Heart left ventricle (tissue), 16 donors: ENCODE results near the gene FBXL22. TPM values are rescaled to one million over a fixed set of nuclear protein-coding genes. Genes with fewer than 3 reads are reported as not detected.
A peak's percentile ranks its signal among the peaks of the same experiment; 100 is the strongest.

Experiments
- ATAC-seq, 4 donors: fragments of 200-7000 bp; cut with Tn5 transposase; one replicate each; pipeline ENCODE4 v1.9.1; 2020 to 2022; ENCODE audit warnings: moderate library complexity in 4 of 4, mild to moderate bottlenecking in 3 of 4, moderate number of reproducible peaks in 1 of 4
- DNase-seq, 5 donors: peaks; one replicate each; pipeline ENCODE4 v3.0.0-alpha.2; 2020
- H3K27ac ChIP-seq, 12 donors: fragments of 200-600 bp; sonication (generic) in 4 of 12; one replicate each; pipeline versions ENCODE4 v1.5.0 to v1.8.0; 2016 to 2022; ENCODE audit warnings: mild to moderate bottlenecking in 2 of 12
- H3K27me3 ChIP-seq, 9 donors: fragments of 200-600 bp; sonication (generic) in 2 of 9; one replicate each; pipeline versions ENCODE4 v1.5.1 to v1.8.0; 2016 to 2022; ENCODE audit warnings: mild to moderate bottlenecking in 3 of 9
- H3K36me3 ChIP-seq, 9 donors: fragments of 200-600 bp; sonication (generic) in 2 of 9; one replicate each; pipeline versions ENCODE4 v1.5.0 to v1.8.0; 2018 to 2022; ENCODE audit warnings: mild to moderate bottlenecking in 2 of 9
- H3K4me1 ChIP-seq, 12 donors: fragments of 200-600 bp; sonication (generic) in 4 of 12; one replicate each; pipeline versions ENCODE4 v1.5.0 to v1.8.0; 2016 to 2022; ENCODE audit warnings: mild to moderate bottlenecking in 3 of 12
- H3K4me3 ChIP-seq, 12 donors: fragments of 200-600 bp; sonication (generic) in 4 of 12; one replicate each; pipeline versions ENCODE4 v1.5.0 to v1.8.0; 2017 to 2022; ENCODE audit warnings: mild to moderate bottlenecking in 9 of 12, moderate library complexity in 4 of 12
- H3K9me3 ChIP-seq, 12 donors: fragments of 200-600 bp; sonication (generic) in 4 of 12; one replicate each; pipeline versions ENCODE4 v1.5.0 to v1.8.0; 2016 to 2022; ENCODE audit warnings: mild to moderate bottlenecking in 1 of 12
- POLR2A ChIP-seq, 2 donors: fragments of 450-650 bp; IDR thresholded peaks; one replicate each; pipeline ENCODE4 v1.6.1; 2017; ENCODE audit warnings: antibody characterized with exemption in 2 of 2, mild to moderate bottlenecking in 2 of 2, moderate library complexity in 2 of 2
- WGBS, 4 donors: extraction: QIAGEN DNeasy Blood & Tissue Kit in 2 of 4; methylation state at CpG; one replicate each; pipeline versions ENCODE4 v1.1.5 to v1.1.7; 2013 to 2018; 5-methylcytosine and 5-hydroxymethylcytosine counted together
- intact Hi-C, 10 donors: fragments of 100-400 bp; cut with DNase I; formaldehyde crosslinking; loops; one replicate each; pipeline versions ENCODE4 v1.11.1 to v1.14.2; 2022
- polyA plus RNA-seq, 2 donors: library from polyadenylated mRNA; stranded (reverse); fragments of 200-250 nt; gene quantifications; one replicate each; pipeline ENCODE4 v1.2.3, GENCODE V29; 2013
- total RNA-seq, 9 donors: library from RNA; depleted of rRNA in 2 of 9; stranded (reverse); fragments of >200 nt in 2 of 9; fragmentation: NEBNext Ultra II Directional in 3 of 9; extraction: Animal tissue kit (Norgen Biotek cat#: 25700) in 3 of 9; gene quantifications; one replicate each; pipeline versions ENCODE4 v1.1.0 to v1.2.4, GENCODE V29; 2016 to 2023
- TF ChIP-seq, protein P1 (sequence below), 12 donors: fragments of 200-600 bp; sonication (generic) in 4 of 12; IDR thresholded peaks; one replicate each; pipeline versions ENCODE4 v1.5.0 to v1.8.0; 2018 to 2022; ENCODE audit warnings: antibody characterized with exemption in 12 of 12, mild to moderate bottlenecking in 5 of 12
- donor health status: ischemic (EF 13 %, LVEDD 7.1; RV severe dilation, severe dysfunction).
- donor health status: healthy with polysubstance abuse.
- donor health status: DM: no; HTN: yes; CAD: no.
- donor health status: DM: no; HTN: no; CAD: no.
- donor health status: ischemic (EF 25% LVEDD 6.9; RV normal size, moderate dysfunction).
- donor health status: ischemic (EF 25% LVEDD 5.7; RV mildly dilated, moderate dysfunction).
- donor health status: healthy.
- donor health status: DM: yes; HTN: yes; CAD: no.
- donor health status: ischemic (EF 35%, LVEDD 5.7; RV mildly dilated, moderate dysfunction).
- donor health status: nonischemic (EF 11% LVEDD 7.7; RV severe dilation, severe dysfunction).
- donor health status: DM: yes; HTN: yes; CAD: no.
- donor health status: PGD.
- donor health status: ischemic (EF 29% LVEDD 5.4; RV normal size, mild dysfunction).
- donor health status: nonischemic (EF 23%, LVEDD 6.1; RV moderate dilation, normal function).

Gene FBXL22
- total and polyA plus RNA-seq, 11 donors = 2.4 to 41.5 (median 20.7) TPM

DNA sequence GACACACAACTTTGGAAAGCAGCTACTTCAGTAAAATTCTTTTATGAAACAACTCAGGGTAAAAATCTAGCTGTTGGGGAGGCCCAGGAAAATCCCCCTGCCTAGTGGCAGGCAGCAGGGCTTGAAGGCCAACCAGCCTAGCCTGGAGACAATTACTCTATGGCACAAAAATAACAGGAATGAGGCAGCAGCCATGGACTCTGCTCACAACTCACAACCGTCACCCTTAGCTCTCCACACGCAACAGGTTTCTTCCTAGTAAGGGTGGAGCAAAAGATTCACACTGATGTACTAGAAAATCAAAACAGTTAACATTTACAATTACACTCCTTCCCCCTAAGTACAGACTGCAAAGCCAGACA, 530 bp upstream of the FBXL22 start:
- no peaks in the 10 kb centered on the region for H3K9me3 ChIP-seq
- H3K4me1 ChIP-seq = peaks cover 0 to 69% (median 41%) of the 10 kb centered on the region in 12 donors
- intact Hi-C loops = loop anchor here in 9 of 10 donors (5.0 to 10.0 kb wide), 5 partner anchors 94 to 312 kb away; partner anchors contain the start of gene USP3 (in 8 of the 9)
- 34 to 43% (median 41%) methylated on average over 2 of the region's 2 CpGs for WGBS, 4 donors
- peak overlapping the region in 9 of 12 donors; percentile 33 to 83 (median 65) for H3K4me3 ChIP-seq
- TF ChIP-seq POLR2A (IDR thresholded peaks at IDR 0.05) = no peak
- TF ChIP-seq, protein P1, sequence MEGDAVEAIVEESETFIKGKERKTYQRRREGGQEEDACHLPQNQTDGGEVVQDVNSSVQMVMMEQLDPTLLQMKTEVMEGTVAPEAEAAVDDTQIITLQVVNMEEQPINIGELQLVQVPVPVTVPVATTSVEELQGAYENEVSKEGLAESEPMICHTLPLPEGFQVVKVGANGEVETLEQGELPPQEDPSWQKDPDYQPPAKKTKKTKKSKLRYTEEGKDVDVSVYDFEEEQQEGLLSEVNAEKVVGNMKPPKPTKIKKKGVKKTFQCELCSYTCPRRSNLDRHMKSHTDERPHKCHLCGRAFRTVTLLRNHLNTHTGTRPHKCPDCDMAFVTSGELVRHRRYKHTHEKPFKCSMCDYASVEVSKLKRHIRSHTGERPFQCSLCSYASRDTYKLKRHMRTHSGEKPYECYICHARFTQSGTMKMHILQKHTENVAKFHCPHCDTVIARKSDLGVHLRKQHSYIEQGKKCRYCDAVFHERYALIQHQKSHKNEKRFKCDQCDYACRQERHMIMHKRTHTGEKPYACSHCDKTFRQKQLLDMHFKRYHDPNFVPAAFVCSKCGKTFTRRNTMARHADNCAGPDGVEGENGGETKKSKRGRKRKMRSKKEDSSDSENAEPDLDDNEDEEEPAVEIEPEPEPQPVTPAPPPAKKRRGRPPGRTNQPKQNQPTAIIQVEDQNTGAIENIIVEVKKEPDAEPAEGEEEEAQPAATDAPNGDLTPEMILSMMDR (IDR thresholded peaks at IDR 0.05) = no peak
- ATAC-seq = peak in 3 of 4 donors; percentile 21 to 48 (median 38)
- peaks cover 0 to 35% (median 22%) of the 10 kb centered on the region in 9 donors for H3K36me3 ChIP-seq
- no peaks in the 10 kb centered on the region for H3K27me3 ChIP-seq
- peak in 1 of 5 donors; percentile 33 for DNase-seq
- H3K27ac ChIP-seq = peak overlapping the region; percentile 78 to 95 (median 88)

DNA sequence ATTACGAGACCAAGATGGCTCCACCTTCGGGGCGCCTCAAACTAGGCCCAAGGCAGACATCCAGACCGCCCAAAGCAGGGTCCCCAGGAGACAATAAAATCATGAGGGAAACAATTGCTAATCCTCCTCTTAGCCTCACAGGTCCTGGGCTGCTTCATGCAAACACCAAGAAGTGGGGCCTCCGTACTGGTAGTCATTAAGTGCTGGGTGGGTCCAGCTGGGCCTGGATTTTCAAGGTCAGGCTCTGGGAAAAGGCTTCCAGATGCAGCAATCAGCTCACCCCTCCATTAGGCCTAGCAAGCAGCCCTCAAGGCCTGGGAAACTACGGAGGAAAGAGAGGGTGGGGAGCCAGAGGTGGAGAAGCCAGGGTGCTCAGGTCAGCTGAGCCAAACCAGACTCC, 634 bp downstream of the FBXL22 start:
- Histone ChIP-seq H3K4me1 (peaks cover 0 to 75% (median 48%) of the 10 kb centered on the region in 12 donors), H3K36me3 (peaks cover 0 to 24% (median 10%) of the 10 kb centered on the region in 9 donors), H3K4me3 (peak overlapping the region; percentile 8 to 83 (median 64)), H3K27ac (peak overlapping the region; percentile 78 to 95 (median 88)), H3K9me3 (no peaks in the 10 kb centered on the region), H3K27me3 (no peaks in the 10 kb centered on the region)
- ATAC-seq (no peak), DNase-seq (no peak)
- TF ChIP-seq POLR2A (IDR thresholded peaks at IDR 0.05) = no peak
- TF ChIP-seq, protein P1 (IDR thresholded peaks at IDR 0.05) = no peak
- whole genome bisulfite sequencing, 4 donors = 52 to 86% (median 73%) methylated on average over 5 to 6 of the region's 6 CpGs
- intact Hi-C loops = loop anchor here in 9 of 10 donors (5.0 to 10.0 kb wide), 5 partner anchors 96 to 313 kb away; partner anchors contain the start of gene USP3 (in 8 of the 9)

DNA sequence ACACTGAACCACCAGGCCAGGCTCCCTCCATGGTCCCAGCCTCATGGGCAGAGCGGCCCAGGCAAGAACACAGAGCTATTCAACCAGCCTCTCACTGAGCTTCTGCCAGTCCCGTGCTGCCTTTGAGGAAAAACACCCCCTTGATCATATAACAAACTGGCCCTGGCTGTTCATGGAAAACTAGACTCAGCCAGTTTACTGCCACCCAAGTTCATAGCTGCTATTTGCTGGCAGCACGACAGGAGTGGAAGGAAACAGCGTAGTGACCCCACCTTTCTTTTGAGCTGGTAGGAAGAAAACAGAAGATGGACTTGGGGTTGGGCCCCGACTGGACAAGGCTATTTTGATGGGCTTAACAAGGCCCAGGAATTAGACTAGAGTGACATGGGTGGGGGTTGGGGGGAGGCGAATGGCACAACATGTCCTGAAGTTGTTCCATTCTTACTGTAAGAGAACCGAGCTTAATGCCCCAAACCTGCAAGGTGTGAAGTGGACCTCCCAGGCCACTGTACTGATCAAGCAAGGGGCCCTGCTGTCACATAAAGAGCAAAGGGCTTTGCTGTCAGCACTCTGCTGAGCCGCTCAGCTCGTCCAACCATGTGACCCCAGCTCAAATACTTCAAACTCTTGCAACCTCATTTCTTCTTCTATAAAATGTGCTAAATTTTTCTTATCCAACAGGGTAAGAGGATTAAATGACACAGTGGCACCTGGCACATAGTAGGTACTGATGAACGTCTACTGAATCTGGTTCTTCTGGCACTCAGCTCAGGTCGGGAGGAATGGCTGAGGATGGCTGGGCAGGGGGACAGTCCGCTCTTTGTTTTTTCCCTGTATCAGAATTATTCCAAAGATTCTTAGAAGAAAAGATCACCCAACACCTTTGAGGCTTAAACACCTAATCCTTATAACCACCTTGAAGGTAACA, 1.6 kb downstream of the FBXL22 start:
- Histone ChIP-seq H3K27me3 (no peaks in the 10 kb centered on the region), H3K4me1 (peaks cover 0 to 82% (median 52%) of the 10 kb centered on the region in 12 donors), H3K9me3 (no peaks in the 10 kb centered on the region), H3K4me3 (peak overlapping the region in 11 of 12 donors; percentile 31 to 83 (median 65)), H3K36me3 (peaks cover 0 to 15% (median 1%) of the 10 kb centered on the region in 9 donors), H3K27ac (peak overlapping the region; percentile 78 to 95 (median 88))
- ATAC-seq (peak in 2 of 4 donors; percentile 1 to 16), DNase-seq (peak in 1 of 5 donors; percentile 47)
- no peak for TF ChIP-seq POLR2A (IDR thresholded peaks at IDR 0.05)
- TF ChIP-seq, protein P1 (IDR thresholded peaks at IDR 0.05) = no peak
- 42 to 54% (median 49%) methylated on average over 12 of the region's 12 CpGs for WGBS, 4 donors
- intact Hi-C loops = loop anchor here in 9 of 10 donors (1.0 to 10.0 kb wide), 6 partner anchors 96 to 314 kb away; partner anchors contain the start of gene USP3 (in 8 of the 9)
